GM12891 (cell line): ENCODE measurements around the gene SLC16A3.

Source experiments
- DNase-seq: peaks from one replicate; pipeline ENCODE4 v3.0.0; 2011; ENCODE audit warnings: low spot score; ENCODE audit not compliant: insufficient read length
- FAIRE-seq: peaks from 2 replicates; lab custom pipeline; 2011; peaks lifted over from hg19 to GRCh38; lab: Jason Lieb, UNC
- PAX5 ChIP-seq: IDR thresholded peaks from 2 replicates; pipeline ENCODE4 v1.6.1; 2011; ENCODE audit warnings: low read length, moderate library complexity, mild to moderate bottlenecking; ENCODE audit not compliant: insufficient read depth, severe bottlenecking
- POLR2A ChIP-seq: IDR thresholded peaks from 2 replicates; pipeline ENCODE4 v1.6.1; 2011; ENCODE audit warnings: low read depth, low read length, control low read depth
- POLR2AphosphoS5 ChIP-seq: IDR thresholded peaks from 2 replicates; pipeline ENCODE4 v1.6.1; 2011; ENCODE audit warnings: low read depth, low read length, control low read depth
- POU2F2 ChIP-seq: IDR thresholded peaks from 2 replicates; pipeline ENCODE4 v1.6.1; 2011; ENCODE audit warnings: low read depth, mild to moderate bottlenecking, control low read depth, low read length, moderate library complexity
- SPI1 ChIP-seq: IDR thresholded peaks from 2 replicates; pipeline ENCODE4 v1.6.1; 2011; ENCODE audit warnings: low read depth, low read length, control low read depth
- TAF1 ChIP-seq: IDR thresholded peaks from 2 replicates; pipeline ENCODE4 v1.6.1; 2011; ENCODE audit warnings: low read depth, low read length, control low read depth

The SLC16A3 gene

DNA sequence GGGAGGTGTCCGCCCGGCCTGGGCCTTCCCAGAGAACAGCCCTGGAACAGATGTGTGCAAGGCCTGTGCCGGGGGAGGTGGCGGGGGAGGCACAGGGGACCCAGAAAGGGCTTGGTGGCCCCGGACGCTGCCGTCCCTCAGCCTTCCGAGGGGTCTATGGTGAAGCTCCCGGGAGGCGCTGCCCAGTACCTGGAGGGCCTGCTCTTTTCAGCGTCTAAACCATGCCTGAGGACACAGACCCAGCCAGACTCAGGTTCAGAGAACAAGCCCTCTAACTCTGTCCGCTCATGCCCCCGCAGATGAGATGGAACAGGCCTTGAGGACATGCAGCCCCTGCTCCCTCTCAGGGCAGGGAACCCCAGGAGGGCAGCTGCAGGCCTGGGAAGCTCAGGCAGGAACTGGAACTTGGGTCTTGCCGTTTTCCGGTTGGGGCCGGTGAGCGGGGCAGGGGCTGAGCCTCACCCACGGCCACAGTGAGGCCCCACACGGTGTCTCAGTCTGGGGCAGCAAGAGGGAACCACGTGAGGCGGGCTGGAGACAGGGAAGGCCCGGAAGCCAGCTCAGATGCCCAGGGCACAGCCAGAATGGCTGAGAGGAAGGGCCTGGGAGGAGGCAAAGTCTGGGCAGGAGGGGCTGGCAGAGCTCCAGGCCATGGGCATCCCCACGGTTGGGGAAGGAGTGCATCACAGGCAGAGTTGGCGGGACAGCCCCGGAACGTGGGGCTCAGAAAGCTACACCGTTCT, 12.5 kb downstream of the SLC16A3 start:
- TF ChIP-seq POLR2AphosphoS5 (no peak), TAF1 (no peak), SPI1 (0 out of 2 replicates have a peak, but pooled peaks have one; percentile 4), PAX5 (no peak)
- FAIRE-seq (peak; percentile 64), DNase-seq (no peak)

DNA sequence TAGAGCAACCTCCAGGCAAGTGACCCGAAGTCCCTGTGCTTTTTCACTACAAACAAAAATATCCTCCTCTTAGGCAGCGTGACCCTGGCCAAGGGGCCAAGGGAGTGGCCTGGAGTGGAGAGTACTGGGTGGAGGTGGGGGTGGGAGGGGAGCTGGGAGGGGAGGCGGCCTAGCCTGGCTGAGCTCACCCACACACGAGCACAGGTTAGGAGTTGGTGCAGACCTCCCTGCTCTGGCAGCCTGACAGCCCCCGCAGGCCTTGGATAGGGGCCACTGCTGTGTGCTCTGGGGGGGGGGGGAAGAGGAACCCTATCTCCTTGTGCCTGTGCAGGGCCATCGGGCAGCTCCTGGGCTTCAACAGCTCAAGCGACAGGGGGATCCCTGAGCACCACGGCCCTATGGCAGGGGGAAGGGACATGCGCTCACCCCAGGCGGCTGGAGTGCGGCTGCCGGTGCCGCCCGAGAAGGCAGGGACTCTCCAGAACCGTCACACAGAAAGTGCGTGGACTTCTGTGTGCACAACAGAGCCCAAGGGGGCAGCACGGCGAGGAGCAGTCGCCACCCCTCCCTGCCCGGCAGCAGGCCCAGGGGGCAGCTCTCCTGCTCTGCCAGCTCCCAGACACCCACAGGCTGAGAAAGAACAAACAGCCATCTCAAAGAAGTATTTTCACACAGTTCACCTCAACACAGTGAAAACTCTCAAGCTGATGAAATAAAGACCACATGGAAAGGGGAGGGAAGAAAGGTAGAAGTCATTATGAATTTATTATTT, 13.3 kb downstream of the SLC16A3 start:
- TF ChIP-seq POLR2A (no peak; the same call in 1 of the 2 replicates), SPI1 (no peak)
- FAIRE-seq (peak; percentile 79), DNase-seq (no peak)

DNA sequence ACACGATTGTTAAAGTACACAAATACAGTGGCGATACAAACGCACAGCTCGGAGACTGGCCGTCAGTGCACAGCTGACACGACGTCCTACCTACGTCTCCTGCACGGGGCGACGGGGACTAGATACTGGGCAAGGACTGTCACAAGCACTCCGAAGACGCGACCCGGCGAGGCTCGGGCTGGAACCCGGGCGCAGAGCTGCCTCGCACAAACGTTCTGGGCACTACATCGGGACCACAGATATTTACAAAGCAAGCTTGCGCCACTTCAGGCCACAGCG, 13.8 kb downstream of the SLC16A3 start:
- peak; percentile 8; the same call in 1 of the 2 replicates for TF ChIP-seq POU2F2
- no peak for TF ChIP-seq PAX5
- FAIRE-seq (no peak), DNase-seq (no peak)

DNA sequence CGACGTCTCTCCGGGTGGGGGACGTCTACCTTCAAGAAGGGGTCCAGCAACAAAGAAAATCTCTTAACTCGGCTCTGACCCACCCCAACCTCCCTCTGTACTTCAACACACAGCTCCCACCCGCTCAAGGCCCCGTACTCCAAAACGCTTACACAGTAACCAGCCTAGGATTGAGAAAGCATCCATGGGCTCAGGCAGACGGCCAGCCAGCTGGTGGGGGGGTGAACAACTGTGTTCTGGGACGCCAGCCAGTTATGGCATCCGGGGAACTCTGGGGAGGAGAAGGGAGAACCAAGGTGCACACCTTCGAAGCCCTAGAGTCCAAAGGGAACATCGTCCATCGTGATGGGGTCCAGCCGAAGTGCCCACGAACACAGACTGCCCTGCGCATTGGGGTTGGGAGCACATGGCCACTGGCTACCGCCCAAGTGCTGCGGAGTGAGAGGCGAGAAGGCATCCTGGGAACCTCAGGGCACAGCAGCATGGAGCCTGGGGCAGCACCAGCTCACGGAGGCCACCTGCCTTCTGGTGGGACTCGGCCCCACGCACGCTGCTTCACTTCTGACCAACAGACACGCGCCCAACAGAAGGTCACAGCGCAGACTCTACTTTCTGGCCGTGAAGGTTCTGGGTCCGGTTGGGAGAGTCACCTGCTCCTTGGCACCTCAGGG, 14.3 kb downstream of the SLC16A3 start:
- no peak for DNase-seq
- TF ChIP-seq TAF1 (no peak), PAX5 (no peak), POLR2AphosphoS5 (peak; percentile 15; the same call in 1 of the 2 replicates), POLR2A (peak; percentile 62), POU2F2 (no peak)

DNA sequence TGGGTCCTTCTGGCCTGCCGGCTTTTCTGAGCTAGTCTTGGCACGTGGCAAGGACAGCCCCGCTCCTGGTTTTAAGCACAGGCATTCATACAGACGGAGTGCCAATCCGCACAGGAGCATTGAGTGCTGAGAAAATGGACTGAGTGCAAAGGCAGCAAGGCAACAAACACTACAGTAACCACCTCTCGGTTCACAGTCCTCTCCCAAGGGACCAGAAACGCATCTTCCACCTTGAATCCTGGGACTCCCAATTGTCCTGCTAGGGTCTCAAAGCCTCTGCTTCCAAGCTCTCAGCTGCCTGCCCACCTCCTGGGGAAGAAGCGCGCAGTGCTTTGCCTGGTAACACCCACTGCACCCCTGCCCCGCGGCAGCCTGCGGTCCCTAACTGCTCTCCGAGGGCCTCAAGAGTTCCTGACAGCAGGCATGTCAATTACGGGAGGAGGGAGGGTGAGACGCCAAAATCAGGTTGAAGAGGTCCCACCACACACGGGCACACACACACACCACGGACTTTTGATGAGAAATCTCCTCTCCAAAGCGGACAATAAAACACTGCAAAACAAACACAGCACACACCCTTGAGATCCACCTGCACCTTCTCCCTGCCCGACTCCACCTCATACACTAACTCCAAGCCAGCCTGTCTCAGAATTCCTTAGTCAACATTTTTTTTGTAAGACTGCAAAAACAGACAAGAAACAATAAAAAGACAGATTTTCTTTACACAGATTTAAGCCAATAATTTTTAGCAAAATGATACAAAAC, 15.0 kb downstream of the SLC16A3 start:
- DNase-seq (no peak), FAIRE-seq (no peak)
- TF ChIP-seq POLR2AphosphoS5: peak; percentile 42; the same call in 1 of the 2 replicates
- 0 out of 2 replicates have a peak, but pooled peaks have one; percentile 12 for TF ChIP-seq POU2F2
- no peak for TF ChIP-seq SPI1
- no peak for TF ChIP-seq PAX5
- no peak for TF ChIP-seq TAF1
- TF ChIP-seq POLR2A: peak; percentile 16; the same call in 1 of the 2 replicates

More for the DNA sequence above, 14.3 kb downstream of the SLC16A3 start:
- no peak for FAIRE-seq

DNA sequence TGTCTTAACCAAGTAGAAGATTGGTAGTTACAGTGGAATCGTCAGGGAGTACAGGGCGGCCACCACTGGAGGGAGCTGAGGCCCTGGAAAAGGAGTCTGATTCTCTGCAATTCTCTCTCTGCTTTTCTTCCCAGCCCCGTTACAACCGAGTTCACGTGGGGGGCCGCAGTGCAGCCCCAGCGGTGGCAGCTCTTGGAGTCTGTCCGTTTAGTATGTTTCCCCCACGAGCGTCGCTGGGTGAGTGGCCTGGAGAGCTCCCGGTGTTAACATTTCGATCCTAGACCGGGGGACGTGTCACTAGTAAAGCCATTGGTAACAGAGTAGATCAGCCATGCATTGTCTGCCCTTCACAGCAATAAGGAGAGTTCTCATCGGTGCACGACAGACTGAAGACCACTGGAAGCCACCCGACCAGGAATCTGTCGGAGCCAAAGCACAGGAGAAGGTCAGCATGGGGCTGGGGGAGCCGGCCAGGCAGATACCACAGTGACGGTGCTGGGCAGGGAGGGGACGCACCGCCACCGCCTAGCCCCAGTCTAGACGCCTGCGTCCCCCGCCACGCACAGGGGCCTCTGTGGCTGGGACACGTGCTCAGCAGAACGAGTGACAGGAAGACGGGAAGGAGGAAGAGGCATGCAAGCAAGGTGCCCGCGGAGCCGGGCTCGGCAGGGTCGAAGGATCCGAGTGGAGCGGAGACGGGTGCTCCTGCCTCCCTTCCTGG, 15.7 kb downstream of the SLC16A3 start:
- FAIRE-seq: no peak
- no peak for DNase-seq

DNA sequence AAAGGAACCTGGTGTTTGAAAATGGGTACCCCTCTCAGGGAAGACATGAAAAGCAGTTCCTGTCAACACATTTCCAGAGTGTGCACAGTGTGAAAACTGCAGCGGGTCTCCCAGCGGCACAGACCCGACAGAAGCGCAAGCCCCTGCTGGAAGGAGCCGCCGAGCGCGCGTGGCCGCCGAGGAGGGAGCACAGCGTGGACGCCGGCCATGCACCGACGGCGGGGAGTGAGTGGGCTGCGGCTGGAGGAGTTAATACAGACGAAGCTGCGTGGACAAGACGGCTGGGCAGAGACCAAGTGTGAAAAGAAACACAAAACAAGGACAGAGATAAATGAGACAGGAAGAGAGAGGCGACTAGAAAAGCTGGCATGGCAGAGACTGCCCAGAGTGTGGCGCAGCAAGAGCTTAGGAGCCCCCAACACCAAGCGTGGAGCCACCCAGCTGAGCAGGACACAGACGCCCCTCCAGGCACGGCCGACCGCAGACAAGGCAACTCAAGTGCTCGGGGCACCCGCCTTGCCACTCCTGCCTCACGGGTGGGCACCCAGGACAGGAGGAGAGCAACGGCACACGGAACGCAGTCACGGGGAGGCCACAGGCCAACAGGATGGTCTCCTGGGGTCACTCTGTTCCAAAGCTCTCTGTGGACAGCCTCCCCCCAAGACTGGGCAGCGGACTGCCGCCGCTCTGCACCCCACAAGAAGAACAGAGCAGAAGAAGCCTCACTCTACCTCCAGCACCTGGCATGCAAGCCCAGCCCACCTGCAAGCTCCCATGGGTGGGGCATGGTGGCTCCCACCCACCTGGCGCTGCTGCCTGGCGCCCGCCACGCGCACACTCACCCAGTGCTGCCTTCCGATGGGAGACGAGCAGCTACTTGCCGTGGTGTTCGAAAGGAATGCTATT, 16.5 kb downstream of the SLC16A3 start:
- TF ChIP-seq POLR2AphosphoS5 (peak; percentile 46; the same call in 1 of the 2 replicates), POU2F2 (no peak)
- no peak for DNase-seq
- FAIRE-seq: no peak

More for the DNA sequence above, 15.7 kb downstream of the SLC16A3 start:
- no peak for TF ChIP-seq POLR2A
- peak; percentile 11; the same call in 1 of the 2 replicates for TF ChIP-seq POLR2AphosphoS5

DNA sequence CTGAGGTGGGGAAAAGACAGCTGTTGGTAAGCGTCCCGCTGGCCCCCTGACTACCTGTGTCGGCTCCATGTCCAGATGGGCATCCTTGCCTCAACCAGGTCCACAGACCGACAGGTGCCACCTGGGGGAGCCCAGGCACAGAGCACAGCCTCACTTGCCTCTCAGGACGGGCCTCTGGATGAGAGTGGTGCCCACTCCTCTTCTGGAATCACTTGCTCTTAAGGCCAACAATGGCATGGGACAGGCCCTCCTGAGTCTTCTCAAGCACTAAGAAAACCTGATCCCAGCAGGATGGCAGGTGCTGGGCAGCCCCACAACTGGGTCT, 17.2 kb downstream of the SLC16A3 start:
- FAIRE-seq (no peak), DNase-seq (no peak)
- TF ChIP-seq TAF1: no peak
- TF ChIP-seq PAX5: no peak
- no peak; the same call in 1 of the 2 replicates for TF ChIP-seq POU2F2
- TF ChIP-seq POLR2A: no peak; the same call in 1 of the 2 replicates
- no peak for TF ChIP-seq POLR2AphosphoS5
- no peak for TF ChIP-seq SPI1
